Measurements from ENCODE around the gene ADD1. TPM values are rescaled to one million over a fixed set of nuclear protein-coding genes. Genes with fewer than 3 reads are reported as not detected.

The ADD1 gene
- total and polyA plus RNA-seq, 2 of the 13 experiments (the other 11 are each of a cell fraction or from before 2014, with no cell fraction given), result 73.9 to 122 TPM

- TF ChIP-seq HNRNPL (IDR thresholded peaks at IDR 0.05; ENCODE audit: low read depth, low read length) (0 out of 2 replicates have a peak, but pooled peaks have one; percentile 27), CENPT (CRISPR knock-in tag; IDR thresholded peaks at IDR 0.05; ENCODE audit: low read depth) (no peak), ZBTB39 (CRISPR knock-in tag; IDR thresholded peaks at IDR 0.05) (no peak), ZNF644 (CRISPR knock-in tag; IDR thresholded peaks at IDR 0.05; ENCODE audit: low read depth) (no peak), NR1H2 (CRISPR knock-in tag; IDR thresholded peaks at IDR 0.05; ENCODE audit: borderline replicate concordance, low read depth) (no peak), NFKB2 (CRISPR knock-in tag; IDR thresholded peaks at IDR 0.05; ENCODE audit: borderline replicate concordance) (0 out of 2 replicates have a peak, but pooled peaks have one; percentile 16), ZNF230 (CRISPR knock-in tag; IDR thresholded peaks at IDR 0.05) (peak; percentile 91), POLR2G (IDR thresholded peaks at IDR 0.05; ENCODE audit: low read depth, low read length) (peak; percentile 83), ZNF792 (CRISPR knock-in tag; IDR thresholded peaks at IDR 0.05) (no peak), KLF6 (CRISPR knock-in tag; IDR thresholded peaks at IDR 0.05) (peak; percentile 75; the same call in 1 of the 2 replicates), ZFY (CRISPR knock-in tag; IDR thresholded peaks at IDR 0.05) (peak; percentile 93), NFE2 (CRISPR knock-in tag; IDR thresholded peaks at IDR 0.05) (no peak), ZNF564 (CRISPR knock-in tag; IDR thresholded peaks at IDR 0.05) (no peak)
- TF ChIP-seq, protein P1, sequence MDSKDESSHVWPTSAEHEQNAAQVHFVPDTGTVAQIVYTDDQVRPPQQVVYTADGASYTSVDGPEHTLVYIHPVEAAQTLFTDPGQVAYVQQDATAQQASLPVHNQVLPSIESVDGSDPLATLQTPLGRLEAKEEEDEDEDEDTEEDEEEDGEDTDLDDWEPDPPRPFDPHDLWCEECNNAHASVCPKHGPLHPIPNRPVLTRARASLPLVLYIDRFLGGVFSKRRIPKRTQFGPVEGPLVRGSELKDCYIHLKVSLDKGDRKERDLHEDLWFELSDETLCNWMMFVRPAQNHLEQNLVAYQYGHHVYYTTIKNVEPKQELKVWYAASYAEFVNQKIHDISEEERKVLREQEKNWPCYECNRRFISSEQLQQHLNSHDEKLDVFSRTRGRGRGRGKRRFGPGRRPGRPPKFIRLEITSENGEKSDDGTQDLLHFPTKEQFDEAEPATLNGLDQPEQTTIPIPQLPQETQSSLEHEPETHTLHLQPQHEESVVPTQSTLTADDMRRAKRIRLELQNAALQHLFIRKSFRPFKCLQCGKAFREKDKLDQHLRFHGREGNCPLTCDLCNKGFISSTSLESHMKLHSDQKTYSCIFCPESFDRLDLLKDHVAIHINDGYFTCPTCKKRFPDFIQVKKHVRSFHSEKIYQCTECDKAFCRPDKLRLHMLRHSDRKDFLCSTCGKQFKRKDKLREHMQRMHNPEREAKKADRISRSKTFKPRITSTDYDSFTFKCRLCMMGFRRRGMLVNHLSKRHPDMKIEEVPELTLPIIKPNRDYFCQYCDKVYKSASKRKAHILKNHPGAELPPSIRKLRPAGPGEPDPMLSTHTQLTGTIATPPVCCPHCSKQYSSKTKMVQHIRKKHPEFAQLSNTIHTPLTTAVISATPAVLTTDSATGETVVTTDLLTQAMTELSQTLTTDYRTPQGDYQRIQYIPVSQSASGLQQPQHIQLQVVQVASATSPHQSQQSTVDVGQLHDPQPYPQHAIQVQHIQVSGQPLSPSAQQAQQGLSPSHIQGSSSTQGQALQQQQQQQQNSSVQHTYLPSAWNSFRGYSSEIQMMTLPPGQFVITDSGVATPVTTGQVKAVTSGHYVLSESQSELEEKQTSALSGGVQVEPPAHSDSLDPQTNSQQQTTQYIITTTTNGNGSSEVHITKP (CRISPR knock-in tag; IDR thresholded peaks at IDR 0.05; ENCODE audit: low read depth), result 0 out of 2 replicates have a peak, but pooled peaks have one; percentile 40
- TF ChIP-seq, protein P2, sequence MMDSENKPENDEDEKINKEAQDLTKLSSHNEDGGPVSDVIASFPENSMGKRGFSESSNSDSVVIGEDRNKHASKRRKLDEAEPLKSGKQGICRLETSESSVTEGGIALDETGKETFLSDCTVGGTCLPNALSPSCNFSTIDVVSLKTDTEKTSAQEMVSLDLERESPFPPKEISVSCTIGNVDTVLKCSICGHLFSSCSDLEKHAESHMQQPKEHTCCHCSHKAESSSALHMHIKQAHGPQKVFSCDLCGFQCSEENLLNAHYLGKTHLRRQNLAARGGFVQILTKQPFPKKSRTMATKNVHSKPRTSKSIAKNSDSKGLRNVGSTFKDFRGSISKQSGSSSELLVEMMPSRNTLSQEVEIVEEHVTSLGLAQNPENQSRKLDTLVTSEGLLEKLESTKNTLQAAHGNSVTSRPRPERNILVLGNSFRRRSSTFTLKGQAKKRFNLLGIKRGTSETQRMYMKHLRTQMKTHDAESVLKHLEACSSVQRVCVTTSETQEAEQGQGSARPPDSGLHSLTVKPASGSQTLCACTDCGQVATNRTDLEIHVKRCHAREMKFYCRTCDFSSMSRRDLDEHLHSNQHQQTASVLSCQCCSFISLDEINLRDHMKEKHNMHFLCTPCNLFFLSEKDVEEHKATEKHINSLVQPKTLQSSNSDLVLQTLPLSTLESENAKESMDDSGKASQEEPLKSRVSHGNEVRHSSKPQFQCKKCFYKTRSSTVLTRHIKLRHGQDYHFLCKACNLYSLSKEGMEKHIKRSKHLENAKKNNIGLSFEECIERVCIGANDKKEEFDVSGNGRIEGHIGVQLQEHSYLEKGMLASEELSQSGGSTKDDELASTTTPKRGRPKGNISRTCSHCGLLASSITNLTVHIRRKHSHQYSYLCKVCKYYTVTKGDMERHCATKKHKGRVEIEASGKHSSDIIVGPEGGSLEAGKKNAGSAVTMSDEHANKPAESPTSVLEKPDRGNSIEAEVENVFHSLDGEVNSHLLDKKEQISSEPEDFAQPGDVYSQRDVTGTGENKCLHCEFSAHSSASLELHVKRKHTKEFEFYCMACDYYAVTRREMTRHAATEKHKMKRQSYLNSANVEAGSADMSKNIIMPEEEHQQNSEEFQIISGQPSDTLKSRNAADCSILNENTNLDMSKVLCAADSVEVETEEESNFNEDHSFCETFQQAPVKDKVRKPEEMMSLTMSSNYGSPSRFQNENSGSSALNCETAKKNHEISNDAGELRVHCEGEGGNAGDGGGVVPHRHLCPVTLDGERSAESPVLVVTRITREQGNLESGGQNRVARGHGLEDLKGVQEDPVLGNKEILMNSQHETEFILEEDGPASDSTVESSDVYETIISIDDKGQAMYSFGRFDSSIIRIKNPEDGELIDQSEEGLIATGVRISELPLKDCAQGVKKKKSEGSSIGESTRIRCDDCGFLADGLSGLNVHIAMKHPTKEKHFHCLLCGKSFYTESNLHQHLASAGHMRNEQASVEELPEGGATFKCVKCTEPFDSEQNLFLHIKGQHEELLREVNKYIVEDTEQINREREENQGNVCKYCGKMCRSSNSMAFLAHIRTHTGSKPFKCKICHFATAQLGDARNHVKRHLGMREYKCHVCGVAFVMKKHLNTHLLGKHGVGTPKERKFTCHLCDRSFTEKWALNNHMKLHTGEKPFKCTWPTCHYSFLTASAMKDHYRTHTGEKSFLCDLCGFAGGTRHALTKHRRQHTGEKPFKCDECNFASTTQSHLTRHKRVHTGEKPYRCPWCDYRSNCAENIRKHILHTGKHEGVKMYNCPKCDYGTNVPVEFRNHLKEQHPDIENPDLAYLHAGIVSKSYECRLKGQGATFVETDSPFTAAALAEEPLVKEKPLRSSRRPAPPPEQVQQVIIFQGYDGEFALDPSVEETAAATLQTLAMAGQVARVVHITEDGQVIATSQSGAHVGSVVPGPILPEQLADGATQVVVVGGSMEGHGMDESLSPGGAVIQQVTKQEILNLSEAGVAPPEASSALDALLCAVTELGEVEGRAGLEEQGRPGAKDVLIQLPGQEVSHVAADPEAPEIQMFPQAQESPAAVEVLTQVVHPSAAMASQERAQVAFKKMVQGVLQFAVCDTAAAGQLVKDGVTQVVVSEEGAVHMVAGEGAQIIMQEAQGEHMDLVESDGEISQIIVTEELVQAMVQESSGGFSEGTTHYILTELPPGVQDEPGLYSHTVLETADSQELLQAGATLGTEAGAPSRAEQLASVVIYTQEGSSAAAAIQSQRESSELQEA (CRISPR knock-in tag; IDR thresholded peaks at IDR 0.05; ENCODE audit: not compliant biosample characterization), result peak; percentile 78
Observed at GRCh38 chr4:2934813-2935761, 91.4 kb downstream of the ADD1 start (continued).
